ENCODE measurements around the gene GPR183. TPM values are rescaled to one million over a fixed set of nuclear protein-coding genes. Genes with fewer than 3 reads are reported as not detected.
"Not testable (repeated sequence)": the region's sequence is repeated elsewhere in the genome, so short reads cannot be mapped to it uniquely, and the experiment has no call there.

GPR183 gene
- polyA plus RNA-seq, 1 donor = 7.3 TPM

DNA sequence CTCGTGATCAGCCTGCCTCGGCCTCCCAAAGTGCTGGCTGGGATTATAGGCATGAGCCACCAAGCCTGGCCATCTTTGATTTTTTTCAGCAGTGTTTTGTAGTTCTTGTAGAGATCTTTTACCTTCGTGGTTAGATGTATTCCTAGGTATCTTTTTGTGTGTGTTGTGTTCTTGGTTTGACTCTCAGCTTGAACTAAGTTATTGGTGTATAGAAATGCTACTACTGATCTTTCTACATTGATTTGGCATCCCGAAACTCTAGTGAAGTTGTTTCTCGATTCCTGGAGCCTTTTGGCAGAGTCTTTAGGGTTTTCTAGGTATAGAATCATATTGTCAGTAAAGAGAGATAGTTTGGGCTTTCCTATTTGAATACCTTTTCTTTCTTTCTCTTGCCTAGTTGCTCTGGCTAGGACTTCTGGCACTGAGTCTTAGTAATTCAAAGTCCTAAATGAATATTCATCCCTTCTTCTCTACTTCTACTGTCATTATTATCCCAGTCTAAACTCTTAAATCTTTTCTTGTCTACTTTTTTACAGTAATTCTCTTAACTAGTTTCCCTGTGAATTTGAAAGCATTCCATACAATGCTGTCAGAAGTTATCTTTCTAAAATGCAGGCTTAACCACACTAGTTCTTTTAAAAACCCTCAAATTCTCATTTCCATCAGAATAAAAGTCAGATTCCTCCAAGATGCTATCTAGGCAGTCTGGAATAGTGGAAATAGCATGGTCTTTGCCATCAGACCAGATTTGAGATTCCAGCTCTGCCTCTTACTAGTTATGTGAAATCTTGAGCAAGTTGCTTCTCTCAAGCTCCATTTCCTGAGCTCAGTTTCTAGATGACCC, 56.0 kb downstream of the GPR183 start:
- Histone ChIP-seq H3K9me3 (ENCODE audit: control insufficient read depth, low read depth, low read length) (no peaks in the 10 kb centered on the region), H3K36me3 (ENCODE audit: control insufficient read depth, insufficient read depth, low read length) (peaks cover 18% of the 10 kb centered on the region), H3K27ac (ENCODE audit: low read length) (no peak overlapping the region), H3K4me1 (ENCODE audit: control insufficient read depth, insufficient read depth, low read length) (no peaks in the 10 kb centered on the region), H3K27me3 (ENCODE audit: control insufficient read depth, insufficient read depth, low read length) (no peaks in the 10 kb centered on the region), H3K4me3 (ENCODE audit: low read length) (no peak overlapping the region)
- no CpG with 5 or more reads among the region's 5 CpGs for WGBS (ENCODE audit: insufficient coverage, low lambda C conversion rate)
- no peak for DNase-seq

DNA sequence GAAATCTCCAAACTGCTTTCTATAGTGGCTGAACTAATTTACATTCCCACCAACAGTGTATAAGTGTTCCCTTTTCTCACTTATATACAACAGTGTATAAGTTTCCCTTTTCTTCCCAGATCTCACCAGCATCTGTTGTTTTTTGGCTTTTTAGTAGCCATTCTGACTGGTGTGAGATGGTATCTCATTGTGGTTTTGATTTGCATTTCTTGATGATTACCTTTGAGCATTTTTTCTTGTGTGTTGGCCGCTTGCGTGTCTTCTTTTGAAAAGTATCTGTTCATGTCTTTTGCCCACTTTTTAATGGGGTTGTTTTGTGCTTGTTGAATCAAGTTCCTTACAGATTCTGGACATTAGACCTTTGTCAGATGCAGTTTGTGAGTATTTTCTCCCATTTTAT, 57.6 kb downstream of the GPR183 start:
- H3K27me3 ChIP-seq (ENCODE audit: control insufficient read depth, insufficient read depth, low read length); H3K27ac ChIP-seq (ENCODE audit: low read length); DNase-seq; H3K9me3 ChIP-seq (ENCODE audit: control insufficient read depth, low read depth, low read length); H3K4me1 ChIP-seq (ENCODE audit: control insufficient read depth, insufficient read depth, low read length); H3K4me3 ChIP-seq (ENCODE audit: low read length): not testable (repeated sequence)
- peaks cover 12% of the 10 kb centered on the region for H3K36me3 ChIP-seq (ENCODE audit: control insufficient read depth, insufficient read depth, low read length)
- WGBS (ENCODE audit: insufficient coverage, low lambda C conversion rate) = 100% methylated on average over 1 of the region's 2 CpGs

DNA sequence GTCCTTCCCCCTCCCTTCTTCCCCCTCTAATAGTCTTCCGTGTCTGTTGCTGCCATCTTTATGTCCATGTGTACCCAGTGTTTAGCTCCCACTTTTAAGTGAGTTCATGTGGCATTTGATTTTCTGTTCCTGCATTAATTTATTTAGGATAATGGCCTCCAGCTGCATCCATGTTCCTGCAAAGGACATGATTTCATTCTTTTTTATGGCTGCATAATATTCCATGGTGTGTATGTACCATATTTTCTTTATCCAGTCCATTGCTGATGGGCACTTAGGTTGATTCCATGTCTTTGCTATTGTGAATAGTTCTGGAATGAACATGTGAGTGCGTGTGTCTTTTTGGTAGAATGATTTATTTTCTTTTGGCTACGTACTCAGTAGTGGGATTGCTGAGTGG, 58.0 kb downstream of the GPR183 start:
- WGBS (ENCODE audit: insufficient coverage, low lambda C conversion rate) = 100% methylated on average over 1 of the region's 3 CpGs
- not testable (repeated sequence) for H3K27me3 ChIP-seq (ENCODE audit: control insufficient read depth, insufficient read depth, low read length); DNase-seq; H3K9me3 ChIP-seq (ENCODE audit: control insufficient read depth, low read depth, low read length); H3K4me1 ChIP-seq (ENCODE audit: control insufficient read depth, insufficient read depth, low read length); H3K27ac ChIP-seq (ENCODE audit: low read length); H3K4me3 ChIP-seq (ENCODE audit: low read length)
- peaks cover 12% of the 10 kb centered on the region for H3K36me3 ChIP-seq (ENCODE audit: control insufficient read depth, insufficient read depth, low read length)

DNA sequence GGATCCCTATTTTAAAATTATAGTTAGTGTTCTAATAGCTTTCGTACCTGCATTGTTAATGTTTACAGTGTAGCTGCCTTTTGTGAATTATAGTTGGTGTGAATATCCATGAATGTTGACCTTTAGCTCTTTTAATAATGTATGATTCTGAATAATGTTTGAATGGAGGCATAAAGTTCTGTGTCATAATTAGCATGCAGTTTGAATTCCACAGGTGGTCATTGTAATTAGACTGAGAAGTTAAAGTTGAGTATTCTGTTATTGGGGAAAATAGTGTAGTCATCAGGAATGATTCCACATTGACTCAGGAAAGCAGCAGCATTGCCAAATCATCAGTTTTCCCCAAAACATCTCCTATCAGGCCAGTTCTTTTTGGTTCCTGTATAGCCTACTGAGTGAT, 61.1 kb downstream of the GPR183 start:
- Histone ChIP-seq H3K27ac (ENCODE audit: low read length) (no peak overlapping the region), H3K4me1 (ENCODE audit: control insufficient read depth, insufficient read depth, low read length) (no peaks in the 10 kb centered on the region), H3K27me3 (ENCODE audit: control insufficient read depth, insufficient read depth, low read length) (no peaks in the 10 kb centered on the region), H3K9me3 (ENCODE audit: control insufficient read depth, low read depth, low read length) (peaks cover 2% of the 10 kb centered on the region), H3K4me3 (ENCODE audit: low read length) (no peak overlapping the region), H3K36me3 (ENCODE audit: control insufficient read depth, insufficient read depth, low read length) (peaks cover 12% of the 10 kb centered on the region)
- WGBS (ENCODE audit: insufficient coverage, low lambda C conversion rate) = no CpG with 5 or more reads among the region's 1 CpG
- DNase-seq = no peak

Other genes with a start within 250 kb of the GPR183 start
- 77.8 TPM for gene UBAC2, start 106.5 kb downstream of the GPR183 start, polyA plus RNA-seq
- 0.94 TPM for gene GPR18, start 49.0 kb downstream of the GPR183 start, polyA plus RNA-seq
- 233 TPM for gene TM9SF2, start 194.1 kb upstream of the GPR183 start, polyA plus RNA-seq

Measured in large intestine (tissue), 3 donors.